Progenitor cell of endocrine pancreas (in vitro differentiated cells): Measurements from ENCODE around the gene ATXN7. TPM values are rescaled to one million over a fixed set of nuclear protein-coding genes. Genes with fewer than 3 reads are reported as not detected.

Experiments used
- DNase-seq: peaks from one replicate; pipeline ENCODE4 v3.0.0; 2021; ENCODE audit warnings: low spot score; ENCODE audit not compliant: unreplicated experiment
- H3K27ac Mint-ChIP-seq: 2 replicates; pipeline ENCODE4 v1.8.0; 2021; ENCODE audit warnings: mild to moderate bottlenecking, moderate library complexity, mixed read lengths
- H3K27me3 Mint-ChIP-seq: 2 replicates; pipeline ENCODE4 v1.8.0; 2021; ENCODE audit warnings: mixed read lengths
- H3K36me3 Mint-ChIP-seq: 2 replicates; pipeline ENCODE4 v1.8.0; 2022; ENCODE audit warnings: mixed read lengths; ENCODE audit not compliant: insufficient read depth
- H3K4me1 Mint-ChIP-seq: 2 replicates; pipeline ENCODE4 v1.8.0; 2021; ENCODE audit warnings: low read depth, mixed read lengths
- H3K4me3 Mint-ChIP-seq: 2 replicates; pipeline ENCODE4 v1.8.0; 2021; ENCODE audit warnings: low read depth, mild to moderate bottlenecking, moderate library complexity, mixed read lengths
- H3K9me3 Mint-ChIP-seq: 2 replicates; pipeline ENCODE4 v1.8.0; 2021; ENCODE audit warnings: low read depth, mixed read lengths
- total RNA-seq: library from RNA; stranded (reverse); gene quantifications from 2 replicates; pipeline ENCODE4 v1.2.1, GENCODE V29; 2021
- TF ChIP-seq, protein P1 (sequence below): fragments of 200-600 bp; sonication (generic); IDR thresholded peaks from one replicate; pipeline ENCODE4 v1.5.0; 2021; ENCODE audit warnings: antibody characterized with exemption, mild to moderate bottlenecking; ENCODE audit not compliant: unreplicated experiment

Gene ATXN7
- total RNA-seq, 1 donor from 2014 or later, result 36.7 TPM

DNA sequence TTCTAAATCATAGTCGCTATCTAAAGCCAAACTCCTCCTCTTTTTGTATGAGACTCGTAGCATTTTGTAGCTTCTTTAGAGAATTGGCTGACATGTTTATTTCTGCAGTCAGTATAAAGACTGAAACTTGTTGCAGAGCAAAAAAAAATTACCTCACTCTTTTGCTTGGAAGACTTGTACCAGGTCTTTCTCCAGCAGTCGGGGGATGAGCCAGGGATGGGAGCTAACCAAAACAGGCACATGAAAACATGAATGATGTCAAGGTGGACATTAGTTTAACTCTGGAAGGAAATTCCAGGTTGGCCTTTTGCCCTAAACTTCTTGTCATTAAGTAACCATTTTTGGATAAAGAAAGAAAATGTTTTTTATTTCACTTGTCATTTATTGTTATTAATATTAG is 95.5 kb downstream of the ATXN7 start:
- Mint-ChIP-seq H3K4me1 (peaks cover 65% of the 10 kb centered on the region), H3K27me3 (no peaks in the 10 kb centered on the region), H3K36me3 (no peaks in the 10 kb centered on the region), H3K4me3 (no peak overlapping the region), H3K9me3 (no peaks in the 10 kb centered on the region), H3K27ac (peak overlapping the region; percentile 90)
- no peak for DNase-seq
- TF ChIP-seq, protein P1, sequence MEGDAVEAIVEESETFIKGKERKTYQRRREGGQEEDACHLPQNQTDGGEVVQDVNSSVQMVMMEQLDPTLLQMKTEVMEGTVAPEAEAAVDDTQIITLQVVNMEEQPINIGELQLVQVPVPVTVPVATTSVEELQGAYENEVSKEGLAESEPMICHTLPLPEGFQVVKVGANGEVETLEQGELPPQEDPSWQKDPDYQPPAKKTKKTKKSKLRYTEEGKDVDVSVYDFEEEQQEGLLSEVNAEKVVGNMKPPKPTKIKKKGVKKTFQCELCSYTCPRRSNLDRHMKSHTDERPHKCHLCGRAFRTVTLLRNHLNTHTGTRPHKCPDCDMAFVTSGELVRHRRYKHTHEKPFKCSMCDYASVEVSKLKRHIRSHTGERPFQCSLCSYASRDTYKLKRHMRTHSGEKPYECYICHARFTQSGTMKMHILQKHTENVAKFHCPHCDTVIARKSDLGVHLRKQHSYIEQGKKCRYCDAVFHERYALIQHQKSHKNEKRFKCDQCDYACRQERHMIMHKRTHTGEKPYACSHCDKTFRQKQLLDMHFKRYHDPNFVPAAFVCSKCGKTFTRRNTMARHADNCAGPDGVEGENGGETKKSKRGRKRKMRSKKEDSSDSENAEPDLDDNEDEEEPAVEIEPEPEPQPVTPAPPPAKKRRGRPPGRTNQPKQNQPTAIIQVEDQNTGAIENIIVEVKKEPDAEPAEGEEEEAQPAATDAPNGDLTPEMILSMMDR, result no peak

DNA sequence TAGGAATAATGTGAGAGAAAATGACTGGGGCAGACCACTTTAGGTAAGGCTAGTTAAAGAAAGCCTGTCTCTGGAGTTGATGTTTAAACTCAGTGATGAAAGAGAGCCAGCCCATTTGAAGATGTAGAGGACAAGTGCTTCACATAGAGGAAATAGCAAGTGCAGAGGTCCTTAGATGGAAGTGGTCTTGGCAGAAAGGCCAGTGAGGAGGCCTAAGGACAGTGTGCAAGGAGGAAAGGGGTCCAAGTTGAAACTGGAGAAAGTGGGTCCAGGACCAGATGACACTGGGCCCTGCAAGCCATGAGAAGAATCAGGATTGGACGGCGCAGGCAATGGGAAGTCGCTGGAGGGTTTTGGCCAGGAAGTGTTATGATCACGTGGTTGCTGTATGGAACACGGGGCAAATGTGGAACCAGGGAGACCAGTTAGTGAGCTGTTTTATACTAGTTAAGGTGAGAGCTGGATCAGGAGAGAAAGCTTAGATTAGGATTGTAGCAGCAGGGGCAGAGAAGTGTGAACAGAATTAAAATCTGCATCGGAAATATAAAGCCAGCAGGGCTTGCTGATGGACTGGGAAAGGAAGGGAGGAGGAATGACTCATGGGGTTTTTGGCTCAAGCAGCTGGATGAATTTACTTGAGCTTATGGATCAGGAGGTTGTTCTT is 96.5 kb downstream of the ATXN7 start:
- DNase-seq, result no peak
- TF ChIP-seq, protein P1, result no peak
- Mint-ChIP-seq H3K4me1 (peaks cover 69% of the 10 kb centered on the region), H3K27me3 (no peaks in the 10 kb centered on the region), H3K9me3 (no peaks in the 10 kb centered on the region), H3K4me3 (no peak overlapping the region), H3K27ac (peak overlapping the region; percentile 77), H3K36me3 (no peaks in the 10 kb centered on the region)

DNA sequence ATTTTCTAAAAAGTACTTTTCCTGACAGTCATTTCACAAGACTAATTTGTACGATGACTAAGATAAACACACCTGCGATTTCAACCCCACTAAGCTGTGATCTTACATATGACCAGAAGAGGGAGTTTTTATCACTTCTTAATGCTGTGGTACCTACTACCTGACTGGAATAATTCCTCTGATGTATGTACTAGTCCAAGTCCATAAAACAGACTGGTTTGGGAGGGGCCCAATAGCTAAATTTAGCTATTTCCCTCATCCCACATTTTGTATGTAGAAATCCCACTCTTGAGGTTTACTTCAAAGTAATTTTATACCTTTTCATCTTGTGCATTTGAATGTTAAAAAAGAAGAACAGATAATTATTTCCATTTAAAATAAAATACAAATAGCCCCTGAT is 98.2 kb downstream of the ATXN7 start:
- TF ChIP-seq, protein P1, result peak; percentile 72
- peaks cover 66% of the 10 kb centered on the region for H3K4me1 Mint-ChIP-seq
- H3K27ac Mint-ChIP-seq, result no peak overlapping the region
- no peak overlapping the region for H3K4me3 Mint-ChIP-seq
- DNase-seq, result no peak
- H3K9me3 Mint-ChIP-seq, result no peaks in the 10 kb centered on the region
- H3K27me3 Mint-ChIP-seq, result no peaks in the 10 kb centered on the region
- H3K36me3 Mint-ChIP-seq, result no peaks in the 10 kb centered on the region

DNA sequence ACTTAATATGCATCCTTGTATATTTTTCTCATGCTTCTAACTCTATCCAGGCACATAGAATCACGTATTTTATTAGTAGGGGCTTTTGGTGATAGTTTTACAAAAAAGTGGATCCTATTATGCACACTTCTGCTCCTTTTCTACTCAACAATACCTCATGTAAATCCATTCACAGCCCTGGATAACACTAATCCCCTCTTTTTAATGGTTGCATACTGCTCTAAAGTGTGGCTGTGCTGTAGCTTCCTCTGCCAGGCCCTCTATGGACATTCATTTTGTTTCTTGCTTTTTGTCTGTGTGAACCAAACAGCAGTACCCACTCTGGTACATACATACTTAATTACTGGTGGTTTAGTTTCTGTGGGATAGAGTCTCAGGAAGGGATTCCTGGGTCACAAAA is 99.8 kb downstream of the ATXN7 start:
- Mint-ChIP-seq H3K4me3 (no peak overlapping the region), H3K36me3 (no peaks in the 10 kb centered on the region), H3K9me3 (no peaks in the 10 kb centered on the region), H3K4me1 (peaks cover 64% of the 10 kb centered on the region), H3K27me3 (no peaks in the 10 kb centered on the region), H3K27ac (no peak overlapping the region)
- TF ChIP-seq, protein P1, result no peak
- no peak for DNase-seq

DNA sequence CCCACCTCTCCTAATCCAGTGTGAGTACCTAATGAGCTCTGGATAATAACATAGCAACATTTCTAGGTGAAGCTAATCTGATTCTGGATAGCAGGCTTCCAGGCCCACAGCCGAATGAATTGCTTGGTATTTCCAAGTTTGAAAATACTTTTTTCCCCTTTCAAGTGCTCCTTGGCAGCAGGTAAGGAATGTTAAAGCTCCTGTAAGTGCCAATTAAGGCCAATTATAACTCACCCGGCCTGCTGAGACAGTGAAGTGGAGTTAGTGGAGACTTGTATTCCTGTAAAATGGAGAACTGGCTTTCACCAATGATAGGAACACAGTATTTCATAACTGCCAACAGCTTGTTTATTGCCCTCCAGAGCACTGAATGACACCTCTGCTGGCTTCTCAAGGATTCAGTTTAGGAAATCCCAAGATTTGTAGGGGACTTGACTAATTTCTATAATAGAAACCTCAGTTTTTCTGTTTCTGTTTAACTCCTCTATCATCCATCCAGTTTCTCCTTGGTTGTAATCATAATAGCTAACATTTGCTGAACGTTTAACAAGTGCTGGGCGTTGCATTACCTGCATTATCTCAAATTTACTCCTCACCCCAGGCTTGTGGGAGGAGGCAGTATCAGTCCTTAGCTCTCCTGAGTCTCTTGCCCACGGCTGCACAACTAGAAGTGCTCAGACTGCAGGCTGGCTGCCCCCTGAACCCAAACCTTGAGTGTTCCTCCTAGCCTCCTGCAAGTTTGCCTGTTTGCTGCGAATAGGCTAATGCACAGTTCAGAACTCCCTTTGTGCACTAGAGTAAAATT is 101.2 kb downstream of the ATXN7 start:
- Mint-ChIP-seq H3K27ac (peak overlapping the region; percentile 94), H3K9me3 (no peaks in the 10 kb centered on the region), H3K36me3 (no peaks in the 10 kb centered on the region), H3K4me3 (peak overlapping the region; percentile 4), H3K27me3 (no peaks in the 10 kb centered on the region), H3K4me1 (peaks cover 68% of the 10 kb centered on the region)
- TF ChIP-seq, protein P1, result no peak
- no peak for DNase-seq
